C4-2B (cell line): Measurements from ENCODE around the gene MLANA.

Experiments used
- H3K27ac ChIP-seq: fragments of 450-650 bp; 2 replicates; pipeline ENCODE4 v1.5.1; 2017
- ZFX ChIP-seq: fragments of 450-650 bp; IDR thresholded peaks from 2 replicates; pipeline ENCODE4 v1.6.1; 2017
- TF ChIP-seq, protein P1 (sequence below): fragments of 450-650 bp; conservative IDR thresholded peaks from 2 replicates; pipeline ENCODE4 v1.5.1; 2017; ENCODE audit warnings: mild to moderate bottlenecking

MLANA gene

DNA sequence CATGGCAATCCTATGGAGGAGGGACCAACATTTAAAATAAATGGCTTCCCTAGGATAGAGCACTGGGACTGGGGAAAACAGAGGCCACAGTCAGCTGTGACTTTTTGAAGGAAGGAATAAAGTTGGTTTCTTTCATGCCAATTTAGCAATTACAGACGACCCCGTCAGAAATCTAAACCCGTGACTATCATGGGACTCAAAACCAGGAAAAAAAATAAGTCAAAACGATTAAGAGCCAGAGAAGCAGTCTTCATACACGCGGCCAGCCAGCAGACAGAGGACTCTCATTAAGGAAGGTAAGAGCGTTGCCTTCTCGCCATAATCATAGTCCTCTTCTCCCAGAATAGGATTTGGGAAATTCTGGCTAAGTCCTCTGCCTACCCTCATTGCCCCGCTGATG, at the start of gene MLANA:
Gene MLANA (plus strand): TSS at position 249 of the 400 bp plus-strand sequence. CDS start 1,586 bp downstream, outside the sequence.
- no peak within 1 kb of the TSS for H3K27ac ChIP-seq
- TF ChIP-seq ZFX = no peak
- TF ChIP-seq, protein P1, sequence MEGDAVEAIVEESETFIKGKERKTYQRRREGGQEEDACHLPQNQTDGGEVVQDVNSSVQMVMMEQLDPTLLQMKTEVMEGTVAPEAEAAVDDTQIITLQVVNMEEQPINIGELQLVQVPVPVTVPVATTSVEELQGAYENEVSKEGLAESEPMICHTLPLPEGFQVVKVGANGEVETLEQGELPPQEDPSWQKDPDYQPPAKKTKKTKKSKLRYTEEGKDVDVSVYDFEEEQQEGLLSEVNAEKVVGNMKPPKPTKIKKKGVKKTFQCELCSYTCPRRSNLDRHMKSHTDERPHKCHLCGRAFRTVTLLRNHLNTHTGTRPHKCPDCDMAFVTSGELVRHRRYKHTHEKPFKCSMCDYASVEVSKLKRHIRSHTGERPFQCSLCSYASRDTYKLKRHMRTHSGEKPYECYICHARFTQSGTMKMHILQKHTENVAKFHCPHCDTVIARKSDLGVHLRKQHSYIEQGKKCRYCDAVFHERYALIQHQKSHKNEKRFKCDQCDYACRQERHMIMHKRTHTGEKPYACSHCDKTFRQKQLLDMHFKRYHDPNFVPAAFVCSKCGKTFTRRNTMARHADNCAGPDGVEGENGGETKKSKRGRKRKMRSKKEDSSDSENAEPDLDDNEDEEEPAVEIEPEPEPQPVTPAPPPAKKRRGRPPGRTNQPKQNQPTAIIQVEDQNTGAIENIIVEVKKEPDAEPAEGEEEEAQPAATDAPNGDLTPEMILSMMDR = no peak

- no peak for TF ChIP-seq ZFX
- TF ChIP-seq, protein P1 = no peak
- H3K27ac ChIP-seq = no peak overlapping the region; the same call in 1 of the 2 replicates
These were observed 48.7 kb upstream of the MLANA start for GRCh38 chr9:5841771-5842573.

DNA sequence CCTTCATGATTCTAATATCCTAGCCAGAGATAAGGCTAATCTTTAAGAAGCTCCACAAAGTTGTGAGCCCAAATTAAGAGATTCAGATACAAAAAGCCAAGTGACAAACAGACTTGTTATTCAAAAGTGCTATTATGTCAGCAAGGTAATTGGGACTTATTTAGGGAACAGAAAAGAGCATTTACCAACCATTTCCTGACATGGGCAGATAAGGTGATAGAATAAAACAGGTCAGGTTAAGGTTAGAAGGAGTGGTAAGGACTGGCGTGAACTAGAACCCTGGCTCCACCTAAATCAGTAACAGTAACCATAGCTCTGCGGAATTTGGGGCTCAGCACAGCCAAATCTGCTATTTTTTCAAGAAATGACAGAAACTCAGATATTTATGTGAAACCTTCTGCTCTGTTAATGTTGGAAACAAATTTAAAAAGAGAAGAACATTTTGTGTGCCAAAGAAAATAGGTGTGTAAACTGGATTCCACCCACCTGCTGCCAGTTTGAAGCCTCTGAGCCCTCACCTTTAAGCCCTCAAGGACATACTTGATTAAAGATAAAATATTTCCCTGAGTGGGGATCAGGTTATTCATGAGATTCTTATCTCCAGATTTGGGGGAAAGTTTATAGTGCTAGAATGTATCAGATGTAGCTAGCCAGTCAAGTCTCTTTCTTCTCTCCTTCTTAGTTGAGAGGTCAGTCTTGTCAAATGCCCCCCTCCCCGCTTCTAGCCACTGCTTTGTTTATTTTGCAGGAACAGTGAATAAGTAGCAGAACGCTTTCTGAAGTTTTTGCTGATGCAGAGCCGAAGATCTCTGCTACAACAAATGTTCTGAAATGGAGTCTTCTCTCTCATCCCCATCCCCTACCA, 47.5 kb upstream of the MLANA start:
- peak overlapping the region; percentile 68 for H3K27ac ChIP-seq
- TF ChIP-seq ZFX = no peak
- TF ChIP-seq, protein P1 = no peak

DNA sequence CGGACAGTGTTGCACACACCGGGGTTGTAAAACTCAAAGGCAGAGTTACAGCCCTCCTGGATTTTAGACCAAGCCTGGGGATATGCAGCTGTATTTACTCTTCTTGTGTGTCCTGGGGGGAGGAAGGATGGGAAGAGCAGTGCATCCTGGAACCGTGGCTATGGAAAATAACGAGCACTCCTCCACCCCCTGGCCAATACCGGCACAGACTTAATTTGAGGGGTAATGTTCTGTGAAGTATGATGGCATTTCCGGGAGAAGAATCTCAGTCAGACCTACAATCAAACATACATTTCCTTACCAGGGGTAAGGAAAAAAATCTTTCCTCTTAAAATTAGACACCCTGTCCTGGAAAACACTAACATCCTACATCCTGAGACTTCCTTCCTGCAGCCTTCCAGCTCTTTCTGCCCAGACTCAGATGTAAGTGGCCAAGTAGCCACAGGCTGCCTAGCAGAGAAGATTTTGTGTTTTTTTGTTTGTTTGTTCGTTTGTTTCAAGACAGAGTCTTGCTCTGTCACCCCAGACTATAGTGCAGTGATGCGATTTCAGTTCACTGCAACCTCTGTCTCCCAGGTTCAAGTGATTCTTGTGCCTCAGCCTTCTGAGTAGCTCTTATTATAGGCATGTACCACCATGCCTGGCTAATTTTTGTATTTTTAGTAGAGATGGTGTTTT, 46.8 kb upstream of the MLANA start:
- H3K27ac ChIP-seq = peak overlapping the region; percentile 68

GRCh38 chr9:5845157-5845531, 45.5 kb upstream of the MLANA start:
- no peak overlapping the region for H3K27ac ChIP-seq
- TF ChIP-seq ZFX = no peak
- TF ChIP-seq, protein P1 = no peak

More for the DNA sequence above, 46.8 kb upstream of the MLANA start:
- no peak for TF ChIP-seq ZFX
- TF ChIP-seq, protein P1 = no peak; the same call in 1 of the 2 replicates

DNA sequence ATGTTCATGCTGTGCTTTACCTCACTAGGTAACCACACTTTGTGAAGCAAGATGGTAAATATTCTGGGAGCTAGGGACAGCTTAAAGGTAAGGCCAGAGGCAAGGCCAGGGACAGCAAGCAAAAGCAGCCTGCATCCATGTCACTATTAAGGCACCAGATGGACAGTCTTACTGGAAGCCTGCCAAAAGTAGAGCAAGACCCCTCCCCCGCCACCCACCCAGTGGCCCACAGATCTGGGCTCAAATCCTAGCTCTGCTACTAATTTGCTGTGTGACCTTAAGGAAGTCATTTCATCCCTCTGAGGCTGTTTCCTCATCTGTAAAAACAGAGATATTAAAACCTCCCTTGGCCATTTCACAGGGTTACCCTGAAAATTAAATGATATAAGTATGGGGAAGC, 44.6 kb upstream of the MLANA start:
- peak overlapping the region; percentile 29 for H3K27ac ChIP-seq
- TF ChIP-seq, protein P1 = no peak
- TF ChIP-seq ZFX = no peak
